Measurements from ENCODE around the gene BICDL1.
"Not testable (repeated sequence)": the region's sequence is repeated elsewhere in the genome, so short reads cannot be mapped to it uniquely, and the experiment has no call there.

BICDL1 gene, protein sequence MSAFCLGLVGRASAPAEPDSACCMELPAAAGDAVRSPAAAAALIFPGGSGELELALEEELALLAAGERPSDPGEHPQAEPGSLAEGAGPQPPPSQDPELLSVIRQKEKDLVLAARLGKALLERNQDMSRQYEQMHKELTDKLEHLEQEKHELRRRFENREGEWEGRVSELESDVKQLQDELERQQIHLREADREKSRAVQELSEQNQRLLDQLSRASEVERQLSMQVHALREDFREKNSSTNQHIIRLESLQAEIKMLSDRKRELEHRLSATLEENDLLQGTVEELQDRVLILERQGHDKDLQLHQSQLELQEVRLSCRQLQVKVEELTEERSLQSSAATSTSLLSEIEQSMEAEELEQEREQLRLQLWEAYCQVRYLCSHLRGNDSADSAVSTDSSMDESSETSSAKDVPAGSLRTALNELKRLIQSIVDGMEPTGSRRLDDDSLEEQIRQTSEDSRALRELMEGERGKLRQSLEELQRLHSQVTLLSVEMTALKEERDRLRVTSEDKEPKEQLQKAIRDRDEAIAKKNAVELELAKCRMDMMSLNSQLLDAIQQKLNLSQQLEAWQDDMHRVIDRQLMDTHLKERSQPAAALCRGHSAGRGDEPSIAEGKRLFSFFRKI

GRCh38 chr12:119988472-119989360 is at the start of gene BICDL1:
BICDL1 (plus strand) TSS chr12:119989236; CDS start chr12:119989869, 633 bp downstream.
- DNase-seq, result peak; percentile 98

DNA sequence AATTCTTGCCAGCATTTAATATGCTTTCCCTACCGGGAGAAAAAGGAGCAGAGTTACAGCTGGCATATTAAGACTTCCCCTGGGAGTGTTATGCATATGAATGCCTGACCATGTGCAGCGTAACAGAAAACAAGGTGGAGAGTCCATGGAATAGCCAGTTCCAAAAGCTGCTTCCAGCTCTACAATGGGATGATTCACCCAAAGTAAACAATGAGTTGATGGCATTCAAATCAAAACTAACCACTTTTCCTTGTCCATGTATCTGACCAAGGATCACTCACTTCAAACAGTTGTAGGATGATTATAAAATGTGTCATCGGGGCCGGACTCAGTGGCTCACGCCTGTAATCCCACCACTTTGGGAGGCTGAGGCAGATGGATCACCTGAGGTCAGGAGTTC is 48.1 kb upstream of the BICDL1 start:
- DNase-seq, result no peak

- DNase-seq, result no peak
These were observed 46.6 kb upstream of the BICDL1 start for GRCh38 chr12:119942386-119942785.

GRCh38 chr12:119946213-119946612 is 42.8 kb upstream of the BICDL1 start:
- DNase-seq, result no peak

DNA sequence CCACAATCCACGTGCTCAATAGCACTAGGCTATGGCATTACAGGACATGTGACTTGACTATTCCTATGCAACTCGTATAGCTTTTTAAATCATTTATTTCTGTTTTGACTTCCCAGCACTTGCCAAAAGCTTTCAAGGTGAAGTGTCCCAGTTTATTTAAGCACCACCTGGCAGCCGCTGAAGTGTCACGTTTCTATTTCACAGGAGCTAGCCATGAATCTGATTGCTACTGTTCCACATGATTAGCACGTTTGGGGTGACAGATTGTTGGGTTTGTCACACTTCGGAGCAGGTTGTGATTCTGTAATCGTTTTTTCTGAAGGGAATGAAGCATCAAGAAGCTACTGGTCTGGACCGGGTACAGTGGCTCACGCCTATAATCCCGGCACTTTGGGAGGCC is 39.9 kb upstream of the BICDL1 start:
- DNase-seq, result no peak

DNA sequence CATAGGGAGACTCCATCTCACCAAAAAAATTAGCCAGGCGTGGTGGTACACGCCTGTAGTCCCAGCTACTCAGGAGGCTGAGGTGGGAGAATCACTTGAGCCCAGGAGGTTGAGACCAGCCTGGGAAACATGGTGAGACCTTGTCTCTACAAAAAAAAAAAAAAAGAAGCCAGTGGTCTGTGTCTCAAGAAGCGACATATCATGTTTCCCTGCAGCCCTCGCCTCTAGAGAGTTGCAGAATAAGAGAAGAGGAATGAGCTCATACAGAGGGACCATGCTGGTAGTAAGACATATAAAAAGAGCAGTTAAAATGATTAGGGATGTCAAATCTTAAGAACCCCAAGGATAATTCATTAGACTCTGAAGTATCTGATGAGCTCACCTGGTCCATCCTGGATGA is 39.4 kb upstream of the BICDL1 start:
- DNase-seq, result no peak

DNA sequence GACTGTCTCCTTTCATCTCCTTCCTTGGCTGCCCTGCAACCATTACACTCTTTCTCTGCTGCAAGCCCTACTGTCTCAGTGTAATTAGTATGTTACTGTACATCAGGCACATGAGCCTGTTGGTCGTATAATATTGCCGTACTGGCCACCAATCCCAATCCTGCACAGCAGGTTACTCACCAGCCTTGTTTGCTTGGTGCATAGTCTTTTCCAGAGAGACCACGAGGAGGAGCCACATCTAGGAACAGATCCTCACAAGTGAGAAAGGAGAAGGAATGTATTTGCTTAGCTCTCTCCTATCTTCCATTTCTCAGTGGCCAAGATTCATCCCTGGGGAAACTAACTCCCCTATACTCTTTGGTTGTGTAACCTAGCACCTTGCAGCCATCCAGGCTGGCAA is 33.0 kb upstream of the BICDL1 start:
- DNase-seq, result no peak

DNA sequence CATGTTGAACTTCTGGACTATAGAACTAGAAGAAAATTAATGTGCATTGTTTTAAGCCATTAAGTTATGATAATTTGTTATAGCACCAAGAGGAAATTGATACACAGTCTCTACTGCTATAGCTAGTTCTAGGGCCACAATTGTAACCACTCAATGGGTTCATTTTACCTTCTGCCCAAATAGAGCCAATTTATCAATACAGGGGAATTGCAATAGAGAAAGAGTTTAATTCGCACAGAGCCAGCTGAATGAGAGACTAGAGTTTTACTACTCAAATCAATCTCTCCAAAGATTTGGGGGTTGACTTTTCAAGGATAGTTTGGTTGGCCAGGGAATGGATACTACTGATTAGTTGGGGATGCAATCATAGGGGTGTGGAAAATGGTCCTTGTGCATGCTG is 31.9 kb upstream of the BICDL1 start:
- DNase-seq, result no peak

DNA sequence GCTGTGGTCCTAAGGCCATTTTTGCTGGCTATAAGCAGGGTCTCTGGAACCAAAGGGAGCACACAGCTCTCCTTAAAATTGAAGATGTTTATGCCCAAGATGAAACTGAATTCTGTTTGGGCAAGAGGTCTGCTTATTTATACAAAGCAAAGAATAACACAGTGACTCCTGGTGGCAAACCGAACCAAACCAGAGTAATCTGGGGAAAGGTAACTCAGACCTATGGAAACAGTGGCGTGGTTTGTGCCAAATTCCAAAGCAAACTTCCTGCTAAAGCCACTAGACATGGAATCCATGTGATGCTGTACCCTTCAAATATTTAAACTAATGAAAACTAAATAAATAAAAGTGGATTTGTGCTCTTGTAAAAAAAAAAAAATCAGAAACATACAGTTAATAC is 29.6 kb upstream of the BICDL1 start:
- DNase-seq, result no peak

DNA sequence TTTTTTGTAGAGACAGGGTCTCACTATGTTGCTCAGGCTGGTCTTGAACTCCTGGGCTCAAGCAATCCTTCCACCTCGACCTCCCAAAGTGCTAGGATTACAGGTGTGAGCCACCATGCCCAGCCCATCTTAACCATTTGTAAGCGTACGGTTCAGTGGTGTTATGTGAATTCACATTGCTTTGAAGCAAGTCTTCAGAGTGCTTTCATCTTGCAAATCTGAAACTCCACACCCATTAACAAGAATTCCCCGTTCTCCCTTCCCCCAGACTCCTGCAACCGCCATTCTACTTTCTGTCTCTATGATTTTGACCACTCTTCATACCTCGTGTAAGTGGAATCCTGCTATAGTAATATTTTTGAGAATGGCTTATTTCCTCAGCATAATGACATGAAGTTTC is 24.9 kb upstream of the BICDL1 start:
- DNase-seq, result no peak

DNA sequence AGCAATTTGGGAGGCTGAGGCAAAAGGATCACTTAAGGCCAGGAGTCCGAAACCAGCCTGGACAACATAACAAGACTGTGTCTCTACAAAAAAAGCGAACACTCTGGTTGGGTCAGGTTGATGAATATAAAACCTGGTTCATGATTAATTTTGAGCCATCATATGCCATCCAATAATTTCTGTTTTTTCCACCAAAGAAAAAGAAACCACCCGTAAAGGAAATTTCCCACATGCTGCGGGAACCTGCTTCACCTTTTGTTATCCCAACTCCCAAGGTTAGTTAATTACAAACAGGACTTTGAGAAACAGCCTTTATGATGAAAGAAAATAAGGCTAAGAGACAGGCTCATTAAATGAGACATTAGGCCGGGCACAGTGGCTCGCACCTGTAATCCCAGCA is 24.1 kb upstream of the BICDL1 start:
- no peak for DNase-seq

- no peak for DNase-seq
These were observed 8.8 kb upstream of the BICDL1 start for GRCh38 chr12:119980242-119980641.

GRCh38 chr12:119980702-119981101 is 8.3 kb upstream of the BICDL1 start:
- DNase-seq, result not testable (repeated sequence)

DNA sequence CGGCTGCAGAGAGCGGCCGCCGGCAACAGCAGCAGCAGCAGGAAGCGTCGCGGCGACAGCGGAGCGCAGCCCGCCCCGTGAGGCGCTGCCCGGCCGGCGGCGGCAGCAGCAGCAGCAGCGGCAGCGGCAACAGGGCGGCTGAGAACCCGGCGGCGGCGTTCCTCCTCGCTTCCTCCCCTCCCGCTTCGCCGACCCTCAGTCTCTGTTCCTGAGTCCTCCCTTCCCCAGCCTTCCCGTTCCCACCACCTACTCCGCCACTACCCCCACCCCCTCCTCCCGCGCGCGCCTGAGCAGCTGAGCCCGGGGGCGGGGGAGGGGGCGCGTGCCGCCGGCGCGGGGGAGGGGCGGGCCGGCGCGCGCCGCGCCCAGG is 310 bp downstream of the BICDL1 start:
- DNase-seq, result no peak

DNA sequence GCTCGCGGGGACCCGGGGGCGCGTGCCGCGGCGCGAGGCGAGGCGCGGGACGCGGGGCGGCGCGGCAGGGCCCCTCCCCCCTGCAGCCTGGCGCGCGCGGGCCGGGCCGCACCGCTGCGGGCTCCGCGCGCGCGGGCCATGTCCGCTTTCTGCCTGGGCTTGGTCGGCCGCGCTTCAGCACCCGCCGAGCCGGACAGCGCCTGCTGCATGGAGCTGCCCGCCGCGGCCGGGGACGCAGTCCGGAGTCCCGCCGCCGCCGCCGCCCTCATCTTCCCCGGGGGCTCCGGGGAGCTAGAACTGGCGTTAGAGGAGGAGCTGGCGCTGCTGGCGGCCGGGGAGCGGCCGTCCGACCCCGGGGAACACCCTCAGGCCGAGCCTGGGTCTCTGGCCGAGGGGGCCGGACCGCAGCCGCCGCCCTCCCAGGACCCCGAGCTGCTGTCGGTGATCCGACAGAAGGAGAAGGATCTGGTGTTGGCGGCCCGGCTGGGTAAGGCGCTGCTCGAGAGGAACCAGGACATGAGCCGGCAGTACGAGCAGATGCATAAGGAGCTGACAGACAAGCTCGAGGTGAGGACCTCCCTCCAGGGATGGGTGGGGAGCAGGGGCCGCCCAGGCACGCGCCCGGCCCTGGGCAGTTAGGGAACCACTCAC is 820 bp downstream of the BICDL1 start:
- DNase-seq, result peak; percentile 77

DNA sequence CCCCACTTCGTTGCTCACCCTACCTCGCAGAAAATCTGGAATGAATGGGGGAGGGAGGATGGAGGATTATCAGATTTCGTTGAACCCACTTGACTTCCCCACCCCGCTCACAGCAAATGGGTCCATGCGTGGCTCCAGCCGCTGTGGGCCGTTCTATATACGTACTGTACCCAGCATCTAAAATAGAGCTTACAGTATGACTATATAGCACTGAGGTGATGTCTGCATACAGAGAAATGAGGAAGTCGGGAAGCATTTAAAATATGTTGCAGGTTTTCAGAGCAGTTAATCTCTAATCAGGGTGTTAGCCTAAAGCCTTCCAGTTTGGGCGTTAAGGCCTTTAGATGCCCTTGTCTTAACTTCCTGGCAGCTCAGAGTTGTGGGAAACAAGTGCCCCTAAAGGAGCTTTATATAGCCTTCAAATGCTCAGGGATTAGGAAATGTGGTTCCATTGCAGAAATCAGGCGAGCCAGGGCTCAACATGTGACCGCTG is 1.4 kb downstream of the BICDL1 start:
- DNase-seq, result no peak

DNA sequence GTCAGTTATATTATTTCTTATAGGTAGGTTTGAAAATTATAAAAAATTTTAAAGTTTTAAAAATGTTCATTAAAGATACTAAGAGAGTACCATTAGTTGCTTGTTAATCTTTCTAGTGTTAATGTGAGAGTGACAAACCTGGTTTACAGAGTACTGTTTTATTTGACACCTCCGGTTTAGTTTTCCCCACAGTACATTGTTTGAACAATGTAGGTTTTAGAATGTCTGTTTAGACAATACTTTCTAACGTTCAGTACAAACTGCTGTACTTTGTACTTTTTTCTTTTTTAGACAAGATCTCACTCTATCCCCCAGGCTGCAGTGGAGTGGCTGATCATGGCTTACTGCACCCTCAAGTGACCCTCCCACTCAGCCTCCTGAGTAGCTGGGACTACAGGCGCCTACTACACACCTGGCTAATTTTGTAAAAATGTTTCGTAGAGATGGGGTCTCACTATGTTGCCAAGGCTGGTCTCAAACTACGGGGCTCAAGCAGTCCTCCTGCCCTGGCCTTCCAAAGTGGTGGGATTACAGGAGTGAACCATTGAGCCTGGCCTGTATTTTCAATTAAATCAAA is 3.2 kb downstream of the BICDL1 start:
- DNase-seq, result no peak

DNA sequence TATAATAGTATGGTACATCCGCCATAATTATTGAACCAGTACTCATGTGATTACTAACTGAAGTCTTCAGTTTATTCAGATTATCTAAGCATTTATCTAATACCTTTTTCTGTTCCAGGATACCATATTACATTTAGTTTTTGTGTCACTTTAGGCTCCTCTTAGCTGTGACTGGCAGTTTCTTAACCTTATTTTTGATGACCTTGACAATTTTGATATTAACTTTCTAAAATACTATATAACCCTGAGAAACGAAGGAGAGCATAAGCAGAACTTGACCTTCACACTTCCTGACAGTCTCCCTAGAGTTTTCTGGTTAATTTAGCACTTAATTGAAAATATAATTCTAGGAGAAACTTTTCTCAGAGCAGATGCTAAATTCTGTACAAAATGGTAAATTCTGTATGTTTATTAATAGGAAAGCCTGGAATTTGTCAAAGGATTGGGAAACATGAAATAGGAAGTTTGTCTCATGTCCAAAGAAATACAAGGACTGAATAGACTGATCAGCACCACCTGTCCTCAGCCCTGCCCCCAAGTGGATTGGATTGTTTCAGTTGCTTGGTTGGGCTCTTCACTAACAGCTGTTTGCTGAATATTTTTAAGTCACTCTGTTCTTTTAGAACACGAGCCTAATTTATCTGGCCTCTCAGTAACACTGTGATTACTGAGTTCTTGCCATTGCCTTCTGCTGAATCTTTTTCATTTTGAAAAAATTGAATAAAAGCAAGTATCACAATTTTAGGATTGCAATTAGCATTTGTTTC is 6.0 kb downstream of the BICDL1 start:
- no peak for DNase-seq

DNA sequence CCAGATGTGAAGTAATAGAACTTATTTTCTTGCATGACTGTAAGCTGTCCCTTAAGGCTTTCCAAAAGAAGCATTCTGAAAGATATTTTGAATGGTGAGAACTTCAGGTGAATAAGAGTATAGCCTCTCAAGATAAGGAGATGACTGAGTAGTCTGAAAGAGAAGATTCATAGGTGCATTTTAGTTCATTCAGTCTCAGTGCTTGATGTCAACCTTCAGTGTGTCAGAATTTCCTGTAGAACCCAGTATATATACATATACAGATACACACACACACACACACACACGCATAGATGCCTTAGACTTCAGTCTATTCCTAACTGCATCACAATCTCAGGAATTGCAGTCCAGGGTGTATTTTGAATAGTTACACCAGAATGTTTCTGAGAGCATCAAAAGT is 7.4 kb downstream of the BICDL1 start:
- no peak for DNase-seq

- no peak for DNase-seq
These were observed 9.6 kb downstream of the BICDL1 start for GRCh38 chr12:119998471-119999245.

DNA sequence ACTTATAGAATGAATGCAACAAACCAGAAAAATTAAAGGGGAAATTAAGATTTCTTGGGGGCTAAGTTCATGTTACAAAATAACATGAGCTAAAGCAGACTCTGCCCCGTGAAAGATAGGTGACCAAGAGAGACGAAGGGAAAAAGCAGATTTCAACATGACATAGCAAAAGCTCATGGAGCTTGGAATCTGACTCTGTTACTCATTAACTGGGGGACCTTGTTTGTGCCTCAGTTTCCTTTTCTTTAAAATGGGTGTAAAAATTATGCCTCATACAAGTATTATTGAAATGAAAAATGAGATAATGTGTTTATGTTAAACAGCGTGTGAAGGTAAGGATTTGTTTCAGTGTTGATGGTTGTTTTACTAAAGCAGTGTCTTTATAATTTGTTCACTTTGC is 11.5 kb downstream of the BICDL1 start:
- DNase-seq, result no peak
